ENCODE results near the gene CRISPLD2. TPM values are rescaled to one million over a fixed set of nuclear protein-coding genes. Genes with fewer than 3 reads are reported as not detected.

Gene CRISPLD2
- total RNA-seq, 1 donor from 2014 or later, result not detected

- TF ChIP-seq CTCF (IDR thresholded peaks at IDR 0.05), result no peak
- H3K36me3 Mint-ChIP-seq (ENCODE audit: low read depth), result no peaks in the 10 kb centered on the region
- H3K4me1 Mint-ChIP-seq, result no peaks in the 10 kb centered on the region
- no peak overlapping the region for H3K27ac Mint-ChIP-seq
- peaks cover 5% of the 10 kb centered on the region for H3K27me3 Mint-ChIP-seq
- peaks cover 11% of the 10 kb centered on the region for H3K9me3 Mint-ChIP-seq
- intact Hi-C loops (cut with micrococcal nuclease), result no loop called here
- H3K4me3 Mint-ChIP-seq, result no peak overlapping the region
- DNase-seq (no peak), ATAC-seq (ENCODE audit: low read depth) (no peak)
- CTCF ChIA-PET, result no interaction called here
- POLR2A ChIA-PET, result no interaction called here
Observed at GRCh38 chr16:84859681-84860080, 39.9 kb downstream of the CRISPLD2 start.

GRCh38 chr16:84860383-84860782 is 40.6 kb downstream of the CRISPLD2 start:
- no peak for ATAC-seq (ENCODE audit: low read depth)
- POLR2A ChIA-PET, result interaction anchor here (0.6 kb wide), 1 partner anchor 216 kb away, joined by 4 read pairs; no protein-coding TSS in a partner anchor
- no peaks in the 10 kb centered on the region for H3K36me3 Mint-ChIP-seq (ENCODE audit: low read depth)
- peaks cover 2% of the 10 kb centered on the region for H3K27me3 Mint-ChIP-seq
- H3K9me3 Mint-ChIP-seq, result peaks cover 11% of the 10 kb centered on the region
- no peaks in the 10 kb centered on the region for H3K4me1 Mint-ChIP-seq
- intact Hi-C loops (cut with micrococcal nuclease), result no loop called here
- no peak for DNase-seq
- H3K4me3 Mint-ChIP-seq, result no peak overlapping the region
- no peak for TF ChIP-seq CTCF (IDR thresholded peaks at IDR 0.05)
- CTCF ChIA-PET, result no interaction called here
- no peak overlapping the region for H3K27ac Mint-ChIP-seq

GRCh38 chr16:84861671-84862070 is 41.9 kb downstream of the CRISPLD2 start:
- CTCF ChIA-PET, result no interaction called here
- POLR2A ChIA-PET, result no interaction called here
- H3K4me3 Mint-ChIP-seq, result no peak overlapping the region
- no peaks in the 10 kb centered on the region for H3K36me3 Mint-ChIP-seq (ENCODE audit: low read depth)
- no peak for TF ChIP-seq CTCF (IDR thresholded peaks at IDR 0.05)
- H3K9me3 Mint-ChIP-seq, result peaks cover 11% of the 10 kb centered on the region
- no peak overlapping the region for H3K27ac Mint-ChIP-seq
- no peaks in the 10 kb centered on the region for H3K4me1 Mint-ChIP-seq
- DNase-seq, result no peak
- no peak for ATAC-seq (ENCODE audit: low read depth)
- intact Hi-C loops (cut with micrococcal nuclease), result no loop called here
- H3K27me3 Mint-ChIP-seq, result peaks cover 8% of the 10 kb centered on the region

GRCh38 chr16:84862804-84863480 is 43.2 kb downstream of the CRISPLD2 start:
- TF ChIP-seq CTCF (IDR thresholded peaks at IDR 0.05), result no peak
- ATAC-seq (ENCODE audit: low read depth) (no peak), DNase-seq (no peak)
- intact Hi-C loops (cut with micrococcal nuclease), result no loop called here
- Mint-ChIP-seq H3K27ac (no peak overlapping the region), H3K36me3 (ENCODE audit: low read depth) (no peaks in the 10 kb centered on the region), H3K4me3 (no peak overlapping the region), H3K27me3 (peaks cover 10% of the 10 kb centered on the region), H3K4me1 (no peaks in the 10 kb centered on the region), H3K9me3 (peaks cover 11% of the 10 kb centered on the region)
- POLR2A ChIA-PET, result no interaction called here
- CTCF ChIA-PET, result no interaction called here

GRCh38 chr16:84863481-84863814 is 43.7 kb downstream of the CRISPLD2 start:
- peaks cover 10% of the 10 kb centered on the region for H3K27me3 Mint-ChIP-seq
- no peaks in the 10 kb centered on the region for H3K4me1 Mint-ChIP-seq
- H3K36me3 Mint-ChIP-seq (ENCODE audit: low read depth), result no peaks in the 10 kb centered on the region
- H3K4me3 Mint-ChIP-seq, result no peak overlapping the region
- TF ChIP-seq CTCF (IDR thresholded peaks at IDR 0.05), result no peak
- ATAC-seq (ENCODE audit: low read depth) (no peak), DNase-seq (no peak)
- no peak overlapping the region for H3K27ac Mint-ChIP-seq
- POLR2A ChIA-PET, result no interaction called here
- CTCF ChIA-PET, result no interaction called here
- peaks cover 11% of the 10 kb centered on the region for H3K9me3 Mint-ChIP-seq
- intact Hi-C loops (cut with micrococcal nuclease), result no loop called here

Measured in activated B cell treated with CpG ODN at 0.5 μM for 24 hours (primary cell).